NCI-H82 treated with DMSO at 0.1 percent for 48 hours (cell line): Measurements from ENCODE around the gene LHX4.
A peak's percentile ranks its signal among the peaks of the same experiment; 100 is the strongest.

Source experiments
- DNase-seq: peaks from one replicate; lab custom pipeline; 2025; ENCODE audit not compliant: unreplicated experiment; lab: John Stamatoyannopoulos, UW

The LHX4 gene

DNA sequence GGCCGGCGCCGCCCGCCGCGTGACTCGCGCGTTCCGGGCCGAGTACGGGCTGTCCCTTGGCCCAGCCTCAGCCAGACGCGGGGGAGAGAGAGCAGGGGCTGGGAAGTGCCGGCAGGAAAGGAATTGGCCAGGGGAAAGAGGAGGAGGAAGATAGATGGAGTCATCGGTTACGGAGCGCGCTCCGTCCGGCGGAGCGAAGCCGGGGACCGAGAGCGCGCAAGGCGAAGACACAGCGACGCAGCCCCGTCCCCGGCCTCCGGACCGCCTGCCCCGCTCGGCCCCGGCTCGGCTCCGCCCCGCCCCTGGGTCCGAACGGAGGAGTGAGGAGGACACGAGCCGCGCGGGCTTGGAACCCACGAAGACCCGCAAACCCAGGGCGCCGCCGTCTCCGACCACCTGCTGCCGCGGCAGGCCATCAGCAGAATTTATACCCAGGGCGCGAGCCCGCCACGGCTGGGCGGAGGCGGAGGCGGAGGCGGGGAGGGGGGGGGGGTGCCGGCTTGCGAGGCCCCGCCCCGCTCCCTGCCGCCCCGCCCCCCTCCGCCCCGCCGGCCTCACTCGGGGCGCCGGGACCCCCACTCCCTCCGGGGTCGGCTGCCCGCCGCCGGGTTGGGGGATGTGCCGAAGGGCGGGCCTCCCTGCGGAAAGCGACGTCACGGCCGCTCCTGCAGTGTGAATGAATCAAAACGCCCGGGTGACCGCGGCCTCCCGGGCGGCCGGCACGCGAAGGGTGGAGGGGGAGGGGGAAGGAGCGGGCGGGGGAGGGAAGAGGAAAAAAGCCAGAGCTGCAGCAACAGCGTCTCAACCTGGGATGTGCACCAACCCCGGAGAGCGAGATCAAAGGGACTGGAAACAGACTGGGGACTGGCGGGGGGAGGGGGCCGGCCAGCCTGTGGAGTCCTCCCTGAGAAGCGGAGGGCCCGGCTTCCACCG, at the start of gene LHX4:
Gene LHX4, plus strand, starts transcription at position 782 of the 933 bp plus-strand sequence. CDS start 266 bp downstream, outside the sequence.
- DNase-seq, result peak; percentile 87

DNA sequence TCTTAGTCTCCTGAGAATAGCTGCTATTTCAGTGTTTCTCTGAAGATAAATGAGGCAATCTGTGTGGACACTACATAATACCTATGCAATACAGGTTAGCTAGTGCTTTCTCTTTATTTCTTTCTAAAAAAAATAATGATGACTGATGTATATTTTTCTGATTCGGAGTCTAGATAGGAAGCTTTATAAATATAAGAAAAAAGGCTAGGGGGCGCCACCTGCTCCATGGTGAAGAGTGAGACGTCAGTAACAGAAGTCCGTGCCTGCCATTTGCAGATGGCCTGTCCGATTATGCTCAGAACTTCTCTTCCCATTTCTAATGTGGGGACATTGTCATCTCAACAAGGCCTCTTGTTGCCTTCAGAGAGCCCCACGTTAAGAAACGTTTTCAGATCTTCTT, 49.0 kb upstream of the LHX4 start:
- peak; percentile 31 for DNase-seq

DNA sequence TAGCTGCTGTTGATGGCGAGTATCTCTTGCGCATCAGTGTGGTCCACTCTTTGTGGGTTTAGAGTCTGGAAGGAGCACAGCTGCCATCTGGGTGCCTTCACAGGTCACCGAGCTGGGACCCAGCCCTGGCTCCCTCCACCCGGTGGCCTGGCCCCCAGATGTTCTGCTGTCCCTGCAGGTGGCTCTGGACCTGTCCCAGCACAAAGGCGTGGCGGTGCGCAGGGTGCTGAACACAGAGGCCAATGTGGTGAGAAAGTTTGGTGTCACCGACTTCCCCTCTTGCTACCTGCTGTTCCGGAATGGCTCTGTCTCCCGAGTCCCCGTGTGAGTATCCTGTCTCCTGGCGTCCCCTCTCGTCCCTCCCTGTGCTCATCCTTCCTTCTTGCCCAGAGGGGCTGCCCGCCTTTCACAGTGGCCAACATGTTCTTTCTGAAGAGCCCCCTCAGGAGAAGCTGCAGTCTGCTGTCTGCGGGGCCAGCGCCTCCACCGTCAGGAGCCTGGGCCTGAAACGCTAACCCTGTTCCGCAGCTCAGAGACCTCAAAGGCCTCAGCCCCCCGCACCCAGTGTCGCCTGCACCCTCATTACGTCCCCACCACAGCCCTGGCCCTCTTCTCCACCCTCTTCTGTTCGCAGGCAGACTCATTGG, 47.9 kb upstream of the LHX4 start:
- no peak for DNase-seq

DNA sequence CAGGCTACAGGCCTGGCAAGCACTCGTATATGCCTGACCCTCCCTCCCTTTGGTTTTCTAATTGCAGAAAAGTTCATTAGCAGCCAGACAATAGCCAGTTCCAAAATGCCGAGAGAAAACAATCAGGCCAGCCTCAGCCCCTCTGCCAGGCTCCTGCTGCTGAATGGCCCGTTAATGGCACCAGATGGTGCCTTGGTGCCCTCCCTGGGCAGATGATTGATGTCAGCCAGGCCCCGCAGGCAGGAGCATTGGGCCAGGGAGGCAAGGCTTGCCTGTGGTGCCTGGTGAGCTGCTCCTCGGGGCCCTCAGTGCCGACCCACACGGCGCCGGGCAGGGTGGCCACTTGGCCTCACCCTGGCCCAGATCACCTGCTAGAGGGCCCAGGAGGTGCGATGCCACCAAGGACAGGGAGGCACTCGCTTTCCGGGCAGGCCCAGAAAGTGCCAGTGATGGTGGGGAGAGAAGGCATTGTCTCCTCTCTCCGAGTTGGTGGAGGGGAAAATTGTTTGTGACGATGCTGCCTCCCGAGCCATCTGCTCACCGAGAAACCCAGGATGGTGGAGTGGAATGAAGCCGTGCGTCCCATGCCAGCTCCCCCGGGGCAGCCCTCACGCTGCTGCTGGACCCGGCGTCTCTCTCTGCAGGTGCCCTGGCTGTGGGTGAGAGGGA, 47.3 kb upstream of the LHX4 start:
- DNase-seq, result no peak

DNA sequence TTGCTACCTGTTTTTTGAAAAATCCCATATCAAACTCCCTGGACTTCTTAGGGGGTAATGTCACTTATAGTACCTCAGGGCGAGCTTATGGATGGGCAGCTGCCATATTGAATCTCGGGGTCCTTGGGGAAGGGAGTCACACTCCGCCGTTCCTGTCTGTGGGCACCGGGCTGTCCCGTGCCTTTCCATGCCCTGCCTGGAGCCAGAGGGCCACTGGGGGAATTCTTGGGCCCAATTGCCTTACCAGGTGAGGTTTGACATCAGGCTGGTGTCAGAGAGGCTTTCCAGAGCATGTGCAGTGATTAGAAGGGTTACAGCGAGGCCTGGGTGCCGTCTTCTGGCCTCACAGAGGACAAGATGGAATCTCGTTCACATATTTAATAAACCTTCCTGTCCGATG, 46.6 kb upstream of the LHX4 start:
- no peak for DNase-seq

- no peak for DNase-seq
Observed at GRCh38 chr1:180184041-180184440, 46.0 kb upstream of the LHX4 start.

DNA sequence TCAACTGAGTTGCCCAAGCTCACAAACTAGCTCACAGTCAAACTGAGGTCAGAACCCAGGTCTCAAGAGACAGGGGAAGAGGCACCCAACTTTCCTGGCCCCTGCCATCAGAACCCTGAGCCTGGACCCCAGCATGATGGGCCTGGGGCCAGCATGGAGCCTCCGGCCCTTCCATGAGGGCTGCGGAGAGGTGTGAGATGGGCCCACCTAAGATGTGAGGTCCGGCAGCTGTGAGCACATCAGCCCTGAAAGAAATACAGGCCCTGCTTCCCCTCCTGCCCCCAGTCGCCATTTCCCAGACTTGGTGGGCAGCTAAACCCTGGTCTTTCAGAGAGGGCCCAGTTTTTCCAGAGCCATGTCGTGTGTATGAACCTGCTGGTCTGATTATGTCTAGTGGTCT, 44.8 kb upstream of the LHX4 start:
- DNase-seq, result no peak

DNA sequence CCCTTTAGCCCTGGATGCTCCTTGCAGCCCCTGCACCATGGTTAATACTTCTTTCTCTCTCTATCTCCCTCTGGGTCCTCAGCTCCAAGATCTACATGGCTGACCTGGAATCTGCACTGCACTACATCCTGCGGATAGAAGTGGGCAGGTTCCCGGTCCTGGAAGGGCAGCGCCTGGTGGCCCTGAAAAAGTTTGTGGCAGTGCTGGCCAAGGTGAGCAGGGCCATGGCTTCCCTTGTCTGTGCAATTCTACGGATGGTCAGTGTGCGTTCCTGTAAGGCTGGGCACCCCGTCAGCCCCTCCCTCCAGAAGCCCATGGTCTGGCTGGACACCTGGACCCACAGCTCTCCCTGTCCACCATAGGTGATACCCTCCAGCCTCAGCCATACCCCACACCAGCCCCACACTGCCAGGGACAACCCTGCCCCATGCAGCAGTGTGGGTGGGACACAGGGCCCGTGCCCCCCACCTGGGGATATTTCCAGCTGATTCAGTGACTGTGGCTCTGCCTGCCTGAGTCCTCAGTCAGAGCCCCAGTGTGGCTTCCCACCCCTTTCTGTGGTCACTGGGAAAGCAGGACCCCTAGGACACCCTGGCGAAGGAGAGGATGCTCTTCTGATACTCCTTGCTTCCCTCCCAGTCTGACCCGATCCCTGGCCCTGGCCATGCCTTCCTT, 44.0 kb upstream of the LHX4 start:
- DNase-seq, result no peak

DNA sequence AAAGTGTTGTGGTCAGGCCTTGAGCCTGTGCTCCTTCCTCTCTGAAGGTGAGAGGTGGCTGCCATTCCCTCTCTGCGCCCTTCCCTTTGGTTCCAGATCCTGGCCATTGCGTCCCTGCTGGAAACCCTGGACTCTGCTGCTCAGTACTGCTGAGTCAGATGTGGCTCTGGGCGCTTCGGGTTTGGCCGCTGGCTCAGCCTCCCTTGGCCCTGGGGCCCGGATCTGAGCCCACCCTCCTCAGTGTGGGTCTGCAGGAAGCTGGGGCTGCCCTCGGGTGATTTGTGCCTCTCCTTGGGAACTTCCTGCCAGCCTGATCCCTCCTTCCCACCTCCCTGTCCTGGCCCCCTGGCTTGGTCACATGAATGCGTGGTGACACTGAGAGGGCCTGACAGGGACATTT, 43.2 kb upstream of the LHX4 start:
- no peak for DNase-seq

- DNase-seq, result no peak
Observed at GRCh38 chr1:180187626-180188025, 42.4 kb upstream of the LHX4 start.

- DNase-seq, result peak; percentile 91
Observed at GRCh38 chr1:180188091-180188506, 42.0 kb upstream of the LHX4 start.

DNA sequence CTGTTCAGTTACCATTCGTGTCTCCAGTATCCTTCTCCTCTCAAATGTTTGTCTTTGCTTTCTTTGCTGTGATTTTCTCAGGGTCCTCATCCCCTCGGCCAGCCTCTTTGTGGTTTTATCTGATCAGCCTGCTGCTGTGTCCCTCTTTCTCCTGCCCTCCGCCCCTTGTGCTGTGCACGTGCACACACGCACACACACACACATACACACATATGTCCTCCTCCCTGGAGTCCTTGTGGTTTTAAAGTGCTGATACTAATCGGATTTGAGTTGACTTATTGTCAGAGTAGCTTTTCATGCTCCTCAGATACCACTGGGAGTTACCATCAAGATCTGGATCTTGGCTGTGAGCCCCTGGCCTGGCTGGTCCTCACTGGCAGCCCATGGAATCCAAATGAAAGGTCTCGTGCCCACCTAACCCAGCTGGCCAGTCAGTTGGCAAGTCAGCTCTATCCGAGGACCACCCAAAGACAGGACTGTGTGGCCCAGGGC, 41.3 kb upstream of the LHX4 start:
- DNase-seq, result peak; percentile 99

DNA sequence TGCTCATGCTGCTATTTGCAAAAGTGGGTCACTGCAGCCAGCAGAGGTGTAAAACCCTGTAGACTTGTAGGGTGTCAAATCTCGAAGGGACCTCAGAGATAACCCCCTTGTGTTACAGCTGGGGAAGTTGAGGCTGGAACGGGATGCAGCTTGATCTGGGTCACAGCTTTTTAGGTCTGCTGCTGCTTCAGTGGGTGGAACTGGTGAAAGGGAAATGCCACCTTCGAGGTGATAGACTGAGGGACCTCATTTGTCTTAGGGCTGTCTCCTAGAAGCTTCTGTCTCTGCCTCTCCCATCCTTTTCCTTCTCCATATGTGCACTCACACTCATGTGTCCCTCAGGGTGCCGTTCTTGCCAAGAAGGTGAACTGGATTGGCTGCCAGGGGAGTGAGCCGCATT, 40.0 kb upstream of the LHX4 start:
- DNase-seq, result no peak

- no peak for DNase-seq
Observed at GRCh38 chr1:180192172-180192571, 37.9 kb upstream of the LHX4 start.

DNA sequence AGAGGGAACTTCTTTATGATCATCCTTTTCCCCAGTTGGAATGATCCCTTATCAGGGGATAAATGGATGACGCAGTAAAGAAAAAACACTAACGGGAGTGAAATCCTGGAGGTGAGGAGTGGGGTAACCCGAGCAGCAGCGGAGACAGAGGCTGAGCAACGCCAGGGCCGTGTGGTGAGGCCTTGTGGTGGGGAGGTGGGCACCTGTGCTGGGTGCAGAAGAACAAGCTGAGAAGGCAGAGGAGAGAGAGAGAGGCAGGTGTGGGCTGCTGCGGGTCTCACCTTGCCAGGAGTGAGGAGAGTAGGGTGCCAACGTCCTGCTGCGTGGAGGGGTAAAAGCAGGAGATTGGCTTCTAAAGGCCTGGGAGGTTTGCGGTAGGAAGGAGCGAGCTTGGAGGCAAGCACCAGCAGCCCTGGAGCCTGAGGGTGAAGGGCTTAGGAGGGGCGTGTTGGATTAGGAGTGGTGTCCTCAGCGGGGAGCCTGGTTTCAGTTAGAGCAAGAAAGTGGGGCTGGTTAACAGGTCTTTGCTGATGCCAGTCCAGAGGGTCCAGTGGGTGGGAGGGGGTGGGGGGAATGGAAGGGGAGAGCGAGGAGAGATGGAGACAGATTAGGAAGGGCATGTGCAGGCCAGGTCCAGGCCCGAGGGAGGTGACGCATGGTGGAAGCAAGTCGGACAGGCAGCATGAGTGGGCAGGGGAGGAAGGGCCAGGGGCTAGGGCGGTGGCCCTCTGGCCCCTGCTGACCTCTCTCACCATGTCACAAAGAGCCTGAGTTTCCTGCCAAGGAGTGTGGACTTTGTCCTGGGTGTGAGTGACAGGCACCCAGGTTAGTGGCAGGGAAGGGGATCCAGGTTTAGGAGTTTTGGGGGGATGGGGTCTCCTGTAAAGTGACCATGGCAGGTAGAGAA, 36.7 kb upstream of the LHX4 start:
- no peak for DNase-seq

DNA sequence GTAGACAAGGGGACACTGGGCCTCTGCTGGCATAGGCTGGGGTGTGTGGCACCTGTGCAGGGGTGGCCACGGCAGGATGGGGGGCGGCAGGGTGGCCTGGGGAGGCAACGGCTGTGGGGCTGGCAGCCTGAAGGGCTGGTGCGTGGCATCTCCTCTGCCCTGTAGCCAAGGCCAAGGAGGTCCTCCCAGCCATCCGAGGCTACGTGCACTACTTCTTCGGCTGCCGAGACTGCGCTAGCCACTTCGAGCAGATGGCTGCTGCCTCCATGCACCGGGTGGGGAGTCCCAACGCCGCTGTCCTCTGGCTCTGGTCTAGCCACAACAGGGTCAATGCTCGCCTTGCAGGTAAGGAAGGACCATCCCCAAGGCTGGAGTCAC, 36.0 kb upstream of the LHX4 start:
- no peak for DNase-seq

DNA sequence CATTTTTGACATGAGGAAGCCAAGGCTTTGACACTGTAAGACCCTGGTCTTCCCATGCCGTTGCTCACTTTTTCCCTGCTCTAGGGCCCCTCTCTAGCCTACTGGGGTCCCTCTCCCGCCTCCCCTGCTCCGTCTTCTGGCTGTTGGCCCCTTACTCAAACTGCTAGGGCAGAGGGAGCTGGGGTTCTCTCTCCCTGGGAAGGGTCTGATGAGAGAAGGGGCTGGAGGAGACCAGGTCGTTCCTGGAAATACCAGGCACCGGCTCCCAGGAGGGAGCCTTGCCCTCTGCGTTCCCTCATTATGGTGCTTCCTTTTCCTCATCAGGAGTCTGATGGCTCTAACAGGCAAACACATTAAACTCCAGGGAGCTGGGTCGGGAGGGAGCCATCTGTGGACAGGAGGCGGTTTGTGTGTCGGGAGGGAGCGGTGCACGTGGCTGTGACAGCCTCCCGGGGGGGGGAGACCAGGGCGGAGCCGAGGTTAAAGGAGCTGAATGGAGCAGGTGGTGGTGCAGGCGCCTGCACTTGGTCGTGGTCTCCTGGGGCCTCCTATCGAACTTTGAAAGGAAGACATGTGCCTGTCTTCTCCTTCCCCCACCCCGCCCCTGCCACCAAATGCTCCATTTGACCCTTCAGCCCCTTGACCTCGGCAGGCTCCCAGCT, 35.4 kb upstream of the LHX4 start:
- peak; percentile 77 for DNase-seq

DNA sequence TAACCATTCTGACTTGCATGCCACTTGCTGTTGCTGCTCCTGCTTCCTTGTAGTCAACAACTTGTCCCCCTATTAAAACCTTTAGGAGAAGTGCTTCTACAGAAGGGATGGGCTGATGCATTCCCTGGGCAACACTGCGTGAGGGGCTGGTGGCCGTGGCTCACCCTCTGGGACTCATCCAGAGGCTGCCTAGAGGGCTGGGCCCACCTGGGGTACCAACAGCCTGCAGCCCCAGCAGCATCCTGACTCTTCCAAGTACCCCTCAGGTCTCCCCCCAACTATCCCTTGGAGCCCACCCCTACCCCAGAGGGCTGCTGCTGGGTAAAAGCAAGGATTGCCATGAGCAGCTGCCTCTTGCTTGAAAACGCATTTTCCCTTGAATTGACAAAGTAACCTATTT, 34.7 kb upstream of the LHX4 start:
- DNase-seq, result no peak

- DNase-seq, result peak; percentile 47
Observed at GRCh38 chr1:180195916-180196315, 34.1 kb upstream of the LHX4 start.
